ENCODE results near the gene U2AF1L4.

U2AF1L4 gene, protein sequence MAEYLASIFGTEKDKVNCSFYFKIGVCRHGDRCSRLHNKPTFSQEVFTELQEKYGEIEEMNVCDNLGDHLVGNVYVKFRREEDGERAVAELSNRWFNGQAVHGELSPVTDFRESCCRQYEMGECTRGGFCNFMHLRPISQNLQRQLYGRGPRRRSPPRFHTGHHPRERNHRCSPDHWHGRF

DNA sequence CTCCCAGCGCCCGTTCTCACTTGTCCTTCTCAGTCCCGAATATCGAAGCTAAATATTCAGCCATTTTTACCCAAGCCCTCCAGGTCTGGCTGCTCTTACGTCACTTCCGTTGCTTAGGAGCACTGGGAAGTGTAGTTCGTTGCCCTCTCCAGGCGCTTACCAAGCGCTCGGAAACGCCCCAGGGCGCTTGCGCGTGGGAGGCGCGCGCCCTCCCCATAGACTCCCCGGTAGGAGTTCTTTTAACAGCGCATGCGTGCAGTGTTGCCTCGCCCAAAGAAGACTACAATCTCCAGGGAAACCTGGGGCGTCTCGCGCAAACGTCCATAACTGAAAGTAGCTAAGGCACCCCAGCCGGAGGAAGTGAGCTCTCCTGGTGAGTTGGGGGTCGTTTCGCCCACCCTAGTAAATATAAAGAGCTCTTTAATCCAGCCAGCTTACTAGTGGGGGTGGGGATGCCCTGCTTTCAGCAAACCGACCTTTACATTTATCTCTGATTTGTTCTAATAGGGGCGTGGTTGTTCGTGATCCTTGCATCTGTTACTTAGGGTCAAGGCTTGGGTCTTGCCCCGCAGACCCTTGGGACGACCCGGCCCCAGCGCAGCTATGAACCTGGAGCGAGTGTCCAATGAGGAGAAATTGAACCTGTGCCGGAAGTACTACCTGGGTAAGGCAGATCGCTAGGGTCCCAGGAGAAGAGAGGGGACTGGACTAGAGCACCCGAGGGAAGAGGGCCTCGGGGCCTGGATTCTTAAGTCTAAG is at the start of gene U2AF1L4, which contains the start of gene PSENEN:
Gene U2AF1L4 (minus strand): TSS at position 91 of the 759 bp plus-strand sequence. CDS start 27 bp downstream, at position 64.
Gene PSENEN (plus strand): TSS at position 324 of the 759 bp plus-strand sequence. CDS start 280 bp downstream, at position 604.
- DNase-seq, result peak; percentile 98

DNA sequence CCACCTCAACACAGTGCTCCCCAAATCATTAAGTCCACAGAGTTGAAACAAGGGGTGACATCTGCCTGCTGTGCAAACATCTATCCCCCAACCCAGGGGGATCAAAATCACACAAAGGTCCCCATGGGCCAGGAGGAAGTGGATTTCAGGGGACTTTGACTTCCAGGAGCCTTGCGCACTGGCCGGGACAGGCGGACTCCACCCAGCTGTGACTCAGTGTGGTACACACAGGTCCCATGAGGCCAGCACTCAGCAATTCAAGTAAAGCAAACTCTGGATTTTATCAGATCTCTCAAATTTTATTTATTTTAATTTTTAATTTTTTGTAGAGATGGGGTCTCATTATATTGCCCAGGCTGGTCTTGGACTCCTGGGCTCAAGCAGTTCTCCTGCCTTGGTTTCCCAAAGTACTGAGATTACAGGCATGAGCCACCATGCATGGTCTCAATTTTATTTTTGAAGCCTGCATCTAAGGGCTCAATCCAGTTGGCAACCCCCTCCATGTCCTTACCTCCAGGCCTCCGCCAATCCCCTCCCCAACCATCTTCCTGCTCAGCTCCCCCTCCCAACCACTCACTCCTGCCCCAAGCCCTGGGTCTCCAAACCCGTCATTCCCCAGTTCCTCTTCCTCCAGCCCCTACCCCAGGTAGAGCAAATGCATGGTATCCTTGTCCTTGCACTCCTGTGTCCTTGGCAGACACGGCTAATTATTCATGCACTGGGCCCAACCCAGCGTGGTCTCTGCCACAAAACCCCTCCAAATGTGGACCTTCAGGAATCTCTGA is 48.4 kb upstream of the U2AF1L4 start:
- DNase-seq, result no peak

DNA sequence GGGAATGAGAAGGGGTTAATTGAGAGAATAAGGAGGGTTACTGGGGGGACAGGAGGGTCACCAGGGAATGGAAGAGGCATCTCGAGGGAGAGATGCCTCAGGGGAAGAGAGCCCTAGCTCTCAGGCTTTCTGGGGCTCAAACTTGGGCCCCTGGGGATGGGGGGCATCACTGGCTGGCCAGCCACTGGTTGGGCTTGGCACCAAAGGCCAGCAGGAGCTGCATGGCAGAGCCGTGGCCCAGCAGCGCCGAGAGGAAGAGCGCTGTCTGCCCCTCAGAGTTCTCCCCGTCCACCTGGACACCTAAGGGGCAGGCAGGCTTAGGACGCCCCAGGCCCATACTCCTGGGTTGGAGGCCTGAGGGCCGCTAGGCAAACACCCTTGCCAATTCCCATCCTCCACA is 47.7 kb upstream of the U2AF1L4 start:
- DNase-seq, result no peak

DNA sequence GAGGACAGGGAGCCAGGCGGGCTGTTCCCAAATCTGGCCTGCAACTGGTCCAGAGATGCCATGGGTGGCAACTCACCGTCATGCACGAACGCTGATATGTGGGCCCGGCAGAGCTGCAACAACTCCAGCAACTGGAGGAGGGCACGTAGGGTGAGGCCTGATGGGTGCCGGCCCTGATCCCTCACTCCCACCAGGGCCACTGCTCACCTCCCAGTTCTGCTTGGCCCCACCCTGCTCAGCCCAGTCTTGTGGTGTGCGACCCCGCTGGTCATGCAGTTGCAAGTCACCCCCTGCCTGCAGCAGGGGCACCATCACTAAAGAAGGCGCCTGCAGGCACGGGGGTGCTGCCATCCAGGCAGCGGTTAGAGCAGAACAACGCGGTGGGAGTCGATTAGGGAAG is 47.1 kb upstream of the U2AF1L4 start:
- no peak for DNase-seq

DNA sequence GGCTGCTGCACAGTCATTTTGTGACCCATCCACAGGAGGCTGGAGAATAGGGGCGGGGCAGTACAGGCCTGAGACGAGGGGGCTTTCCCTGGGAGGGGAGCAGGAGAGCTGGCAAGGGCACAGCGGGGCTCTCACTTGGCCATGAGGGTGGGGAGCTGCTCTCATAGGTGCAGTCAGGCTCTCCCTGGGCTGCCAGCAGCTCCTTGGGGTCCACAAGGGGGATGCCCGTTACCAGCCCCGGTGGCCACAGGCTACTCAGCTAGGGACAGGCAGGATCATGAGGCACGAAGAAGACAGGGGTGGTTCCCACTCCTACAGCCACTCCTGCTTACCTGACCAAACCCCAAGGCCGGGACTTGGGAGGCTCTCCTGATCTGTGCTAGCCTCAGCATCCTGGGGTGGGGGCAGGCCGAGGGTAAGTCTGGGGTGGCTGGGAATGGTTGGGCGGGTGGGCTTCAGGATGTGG is 46.6 kb upstream of the U2AF1L4 start:
- DNase-seq, result no peak

DNA sequence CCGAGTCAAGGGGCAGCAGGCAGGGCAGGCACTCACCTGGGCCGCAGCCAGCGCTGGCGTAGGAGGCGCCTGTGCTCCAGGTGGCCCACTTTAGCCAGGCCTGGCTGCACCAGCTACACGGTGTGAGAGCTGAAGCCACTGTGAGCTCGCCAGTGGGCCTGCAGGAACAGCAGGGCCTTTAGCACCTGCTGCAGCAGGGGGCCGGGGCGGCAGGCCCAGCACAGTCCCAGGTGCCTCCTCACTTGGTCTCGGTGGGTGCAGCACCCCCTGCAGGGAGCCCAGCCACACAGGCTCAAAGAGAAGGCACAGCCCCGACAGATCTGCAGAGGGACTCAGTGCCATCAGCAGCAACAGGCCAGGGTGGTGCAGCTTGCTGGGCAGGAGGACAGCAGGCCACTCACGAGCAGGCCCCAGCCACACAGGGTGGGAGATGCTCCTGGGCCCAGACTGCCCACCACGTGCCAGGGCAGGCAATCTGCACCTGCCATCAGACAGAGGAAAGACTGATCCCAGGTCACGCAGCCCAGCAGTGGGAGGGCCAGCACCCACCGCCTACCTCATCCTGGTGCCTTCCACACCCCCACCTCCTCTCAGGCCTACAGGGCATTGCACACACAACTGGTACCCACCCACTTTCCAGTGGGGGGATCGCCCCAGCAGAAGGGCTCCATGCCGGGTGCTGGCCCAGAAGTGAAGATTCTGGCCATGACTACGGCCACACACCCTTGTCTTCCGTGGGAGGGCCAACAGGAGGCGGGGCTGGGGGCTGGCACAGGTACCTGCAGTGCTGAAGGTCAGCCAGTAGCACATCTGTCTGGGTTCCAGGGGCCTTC is 46.0 kb upstream of the U2AF1L4 start:
- DNase-seq, result no peak

DNA sequence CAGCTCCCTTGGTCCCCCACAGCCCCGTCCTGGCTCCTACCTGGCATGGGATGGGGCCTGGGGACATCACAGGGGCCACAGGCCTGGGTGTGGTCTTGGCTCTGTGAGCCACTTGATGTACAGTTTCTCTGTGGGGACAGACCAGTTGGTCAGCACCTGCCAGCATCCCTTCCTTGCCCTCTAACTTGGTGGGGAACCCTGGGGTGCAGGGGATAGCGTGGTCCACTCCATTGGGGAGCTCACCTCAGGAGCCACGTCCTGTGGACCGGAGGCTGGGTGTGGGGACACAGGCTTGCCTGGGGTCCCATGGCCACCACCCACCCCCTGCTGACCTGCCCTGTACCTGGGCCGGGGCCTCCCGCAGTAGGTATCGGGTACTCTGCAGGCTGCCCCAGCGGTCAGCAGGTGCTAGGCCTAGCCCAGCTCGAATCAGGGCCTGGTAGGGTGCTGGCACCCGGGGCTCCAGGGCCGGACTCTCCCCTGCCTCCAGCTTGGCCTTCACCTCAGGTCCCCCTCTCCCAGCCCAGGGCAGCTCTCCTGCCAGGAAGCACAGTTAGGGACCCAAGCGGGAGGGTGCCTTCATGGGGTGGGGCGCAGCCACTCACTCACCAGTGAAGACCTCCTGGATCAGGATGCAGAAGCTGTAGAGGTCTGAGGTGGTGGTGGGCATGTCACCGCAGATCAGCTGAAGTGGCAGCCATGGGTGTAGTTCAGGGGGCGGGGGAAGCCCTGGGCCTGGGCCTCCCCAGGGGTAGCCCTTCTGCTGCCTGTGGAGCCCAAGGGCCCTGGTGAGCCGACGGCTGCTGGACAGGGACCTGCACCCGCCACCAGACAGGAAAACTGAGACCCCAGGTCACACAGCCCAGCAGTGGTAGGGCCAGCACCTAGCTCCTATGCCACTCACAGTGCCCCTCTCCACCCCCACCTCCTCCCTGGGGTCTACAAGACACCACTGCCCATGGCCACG is 45.0 kb upstream of the U2AF1L4 start:
- no peak for DNase-seq

DNA sequence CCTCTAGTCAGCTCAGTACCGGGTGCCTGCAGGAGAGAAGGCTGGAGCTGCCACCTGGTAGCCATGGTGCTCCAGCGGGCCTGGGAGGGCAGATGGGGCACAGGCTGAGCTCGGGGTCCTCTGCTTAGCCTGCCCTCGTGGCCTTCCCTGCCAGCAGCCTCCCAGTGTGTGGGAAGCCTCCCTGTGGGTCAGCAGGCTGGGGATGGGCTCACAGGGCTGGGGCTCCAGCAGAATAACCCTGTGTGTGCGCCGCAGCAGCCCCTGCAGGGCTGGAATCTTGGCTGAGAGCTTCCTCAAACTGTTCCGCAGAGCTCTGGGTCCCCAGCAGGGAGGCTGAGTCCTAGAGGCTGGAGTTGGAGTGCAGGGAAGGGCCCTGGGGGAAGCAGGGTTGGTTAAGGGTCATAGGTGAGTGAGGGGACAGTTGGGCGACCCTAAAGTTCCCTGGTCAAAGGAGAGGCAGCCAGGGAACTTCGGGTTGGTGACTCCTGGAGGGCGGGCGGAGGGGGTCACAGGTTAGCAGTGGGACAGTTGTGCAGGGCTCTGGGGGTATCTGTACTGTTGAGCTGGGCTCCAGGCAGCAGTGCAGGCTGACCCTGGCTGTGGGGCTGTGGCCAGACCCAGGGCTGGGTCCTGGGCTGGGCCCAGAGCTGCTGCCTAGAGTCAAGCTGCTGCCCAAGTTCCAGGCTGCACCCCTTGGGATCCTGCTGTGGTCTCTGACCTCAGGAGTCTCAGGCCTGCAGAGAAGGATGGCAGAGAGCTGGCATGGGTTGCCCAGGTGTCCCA is 44.2 kb upstream of the U2AF1L4 start:
- no peak for DNase-seq

DNA sequence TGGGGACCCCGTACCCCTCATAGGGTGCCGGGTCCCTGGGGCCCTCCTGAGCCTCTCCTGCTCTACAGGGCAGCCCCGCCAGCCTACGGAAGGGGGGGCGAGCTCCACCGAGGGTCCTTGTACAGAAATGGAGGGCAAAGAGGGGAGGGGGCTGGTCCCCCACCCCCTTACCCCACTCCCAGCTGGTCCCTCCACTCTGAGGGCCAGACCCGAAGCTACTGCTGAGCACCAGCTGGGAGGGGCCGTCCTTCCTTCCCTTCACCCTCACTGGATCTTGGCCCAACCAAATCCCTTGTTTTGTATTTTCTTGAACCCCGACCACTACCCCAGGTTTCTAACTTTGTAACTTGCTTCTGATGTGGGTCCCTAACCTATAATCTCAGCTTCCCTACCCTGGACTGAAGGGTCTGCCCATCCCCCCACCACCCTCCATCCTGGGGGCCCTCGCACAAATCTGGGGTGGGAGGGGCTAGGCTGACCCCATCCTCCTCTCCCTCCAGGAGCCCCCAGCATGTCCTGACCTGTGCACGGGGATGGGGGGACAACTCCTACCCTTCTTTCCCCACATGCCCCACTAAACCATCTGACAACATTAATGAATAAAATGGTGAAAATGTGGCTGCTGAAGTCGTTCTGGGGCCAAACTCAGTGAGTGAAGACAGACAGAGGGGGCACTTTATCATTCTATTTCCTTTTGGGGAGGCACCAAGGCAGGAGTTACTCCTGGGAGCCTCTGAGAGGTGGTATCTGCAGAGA is 43.2 kb upstream of the U2AF1L4 start:
- no peak for DNase-seq

DNA sequence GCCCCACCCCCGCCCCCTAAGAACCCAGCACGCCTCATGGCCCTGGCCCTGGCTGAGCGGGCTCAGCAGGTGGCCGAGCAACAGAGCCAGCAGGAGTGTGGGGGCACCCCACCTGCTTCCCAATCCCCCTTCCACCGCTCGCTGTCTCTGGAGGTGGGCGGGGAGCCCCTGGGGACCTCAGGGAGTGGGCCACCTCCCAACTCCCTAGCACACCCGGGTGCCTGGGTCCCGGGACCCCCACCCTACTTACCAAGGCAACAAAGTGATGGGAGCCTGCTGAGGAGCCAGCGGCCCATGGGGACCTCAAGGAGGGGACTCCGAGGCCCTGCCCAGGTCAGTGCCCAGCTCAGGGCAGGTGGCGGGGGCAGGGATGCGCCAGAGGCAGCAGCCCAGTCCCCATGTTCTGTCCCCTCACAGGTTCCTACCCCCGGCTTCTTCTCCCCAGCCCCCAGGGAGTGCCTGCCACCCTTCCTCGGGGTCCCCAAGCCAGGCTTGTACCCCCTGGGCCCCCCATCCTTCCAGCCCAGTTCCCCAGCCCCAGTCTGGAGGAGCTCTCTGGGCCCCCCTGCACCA is 42.1 kb upstream of the U2AF1L4 start:
- DNase-seq, result no peak

DNA sequence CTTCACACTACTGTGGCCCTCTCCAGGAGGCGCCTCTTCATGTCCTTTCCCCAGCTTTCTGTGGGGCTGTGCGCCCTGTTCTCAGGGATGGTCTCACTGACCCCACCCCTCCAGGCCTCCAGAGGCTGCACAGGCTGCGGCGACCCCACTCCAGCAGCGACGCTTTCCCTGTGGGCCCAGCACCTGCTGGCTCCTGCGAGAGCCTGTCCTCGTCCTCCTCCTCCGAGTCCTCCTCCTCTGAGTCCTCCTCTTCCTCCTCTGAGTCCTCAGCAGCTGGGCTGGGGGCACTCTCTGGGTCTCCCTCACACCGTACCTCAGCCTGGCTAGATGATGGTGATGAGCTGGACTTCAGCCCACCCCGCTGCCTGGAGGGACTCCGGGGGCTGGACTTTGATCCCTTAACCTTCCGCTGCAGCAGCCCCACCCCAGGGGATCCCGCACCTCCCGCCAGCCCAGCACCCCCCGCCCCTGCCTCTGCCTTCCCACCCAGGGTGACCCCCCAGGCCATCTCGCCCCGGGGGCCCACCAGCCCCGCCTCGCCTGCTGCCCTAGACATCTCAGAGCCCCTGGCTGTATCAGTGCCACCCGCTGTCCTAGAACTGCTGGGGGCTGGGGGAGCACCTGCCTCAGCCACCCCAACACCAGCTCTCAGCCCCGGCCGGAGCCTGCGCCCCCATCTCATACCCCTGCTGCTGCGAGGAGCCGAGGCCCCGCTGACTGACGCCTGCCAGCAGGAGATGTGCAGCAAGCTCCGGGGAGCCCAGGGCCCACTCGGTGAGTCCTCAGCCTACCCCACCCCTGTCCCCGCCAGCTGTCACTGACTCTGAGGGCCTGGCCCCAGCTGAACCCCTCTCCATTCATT is 41.3 kb upstream of the U2AF1L4 start:
- no peak for DNase-seq

DNA sequence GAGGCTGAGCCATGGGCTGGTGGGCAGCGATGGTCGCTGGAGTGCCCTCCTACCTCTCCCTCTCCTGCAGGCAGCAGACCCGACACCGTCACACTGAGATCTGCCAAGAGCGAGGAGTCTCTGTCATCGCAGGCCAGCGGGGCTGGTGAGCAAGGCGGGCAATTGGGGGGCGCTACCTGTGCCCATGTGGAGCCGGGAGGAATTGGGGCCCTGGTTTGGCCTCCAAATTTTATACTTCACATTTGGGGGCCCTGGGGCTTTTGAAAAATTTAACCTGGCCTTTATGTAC is 40.1 kb upstream of the U2AF1L4 start:
- no peak for DNase-seq

DNA sequence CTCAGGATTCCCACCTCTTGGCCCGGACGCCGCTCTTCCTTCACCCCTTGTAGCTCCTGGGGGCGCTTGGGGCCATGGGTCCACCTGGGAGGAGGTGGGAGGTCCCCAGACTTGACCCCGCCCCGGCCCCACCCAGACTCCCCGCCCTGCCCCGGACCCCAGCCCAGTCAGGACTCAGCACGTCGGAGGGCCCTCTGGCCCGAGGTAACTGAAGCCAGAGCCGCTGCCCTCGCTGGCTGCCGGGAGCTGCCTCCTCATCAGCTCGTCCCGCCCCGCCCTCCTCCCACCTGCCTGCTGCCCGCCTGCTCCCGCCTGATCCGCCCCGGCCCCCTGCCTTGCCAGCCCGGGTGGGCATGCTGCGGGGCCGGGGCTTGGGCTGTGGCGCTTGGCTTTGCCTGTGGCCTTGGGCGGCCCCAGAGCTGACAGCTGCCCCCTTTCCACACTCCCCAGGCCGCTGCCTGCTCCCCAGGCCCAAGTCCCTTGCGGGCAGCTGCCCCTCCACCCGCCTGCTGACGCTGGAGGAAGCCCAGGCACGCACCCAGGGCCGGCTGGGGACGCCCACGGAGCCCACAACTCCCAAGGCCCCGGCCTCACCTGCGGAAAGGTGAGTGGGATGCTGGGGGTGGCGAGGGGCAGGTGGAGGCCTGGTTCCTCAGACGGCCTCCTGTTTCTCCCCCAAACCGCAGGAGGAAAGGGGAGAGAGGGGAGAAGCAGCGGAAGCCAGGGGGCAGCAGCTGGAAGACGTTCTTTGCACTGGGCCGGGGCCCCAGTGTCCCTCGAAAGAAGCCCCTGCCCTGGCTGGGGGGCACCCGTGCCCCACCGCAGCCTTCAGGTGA is 39.5 kb upstream of the U2AF1L4 start:
- DNase-seq, result no peak

DNA sequence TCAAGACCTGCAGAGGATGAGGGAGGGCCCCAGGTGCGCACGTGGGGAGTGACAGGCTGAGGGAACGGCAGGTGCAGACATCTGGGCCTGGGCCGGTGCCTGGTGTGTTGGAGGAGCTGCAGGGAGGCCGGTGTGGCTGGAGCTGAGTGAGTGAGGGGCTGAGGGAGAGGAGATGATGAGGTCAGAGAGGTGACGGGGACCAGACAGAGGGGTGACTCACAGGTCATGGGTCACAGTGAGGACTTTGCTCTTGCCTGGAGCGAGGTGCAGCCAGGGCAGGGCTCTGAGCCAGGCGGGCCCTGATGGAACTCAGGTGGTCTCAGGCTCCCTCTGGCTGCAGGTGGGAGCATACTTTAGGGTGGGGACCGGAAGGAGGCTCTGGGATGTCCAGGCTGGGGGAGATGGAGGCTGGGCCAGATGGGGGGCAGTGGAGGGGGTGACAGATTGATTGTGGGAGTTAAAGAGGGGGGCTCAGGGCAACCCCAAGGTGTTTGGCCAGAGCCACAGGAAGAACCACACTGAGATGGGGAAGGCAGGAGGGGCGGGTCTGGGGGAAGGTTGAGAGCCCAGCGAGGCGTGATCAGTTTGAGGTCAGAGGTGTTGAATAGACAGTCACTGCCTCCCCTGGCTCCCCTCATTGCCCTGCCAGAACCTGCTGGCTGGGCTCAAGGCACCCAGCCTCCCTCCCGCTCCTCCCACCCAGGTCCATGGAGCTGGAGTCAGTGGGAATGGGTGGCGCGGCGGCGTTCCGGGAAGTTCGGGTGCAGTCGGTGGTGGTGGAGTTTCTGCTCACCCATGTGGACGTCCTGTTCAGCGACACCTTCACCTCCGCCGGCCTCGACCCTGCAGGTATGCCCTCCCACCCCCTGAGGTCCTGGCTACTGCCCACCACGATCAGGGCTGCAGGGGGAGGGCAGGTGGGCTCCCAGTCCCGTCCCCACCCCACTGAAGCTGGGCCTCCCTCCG is 38.5 kb upstream of the U2AF1L4 start:
- no peak for DNase-seq

DNA sequence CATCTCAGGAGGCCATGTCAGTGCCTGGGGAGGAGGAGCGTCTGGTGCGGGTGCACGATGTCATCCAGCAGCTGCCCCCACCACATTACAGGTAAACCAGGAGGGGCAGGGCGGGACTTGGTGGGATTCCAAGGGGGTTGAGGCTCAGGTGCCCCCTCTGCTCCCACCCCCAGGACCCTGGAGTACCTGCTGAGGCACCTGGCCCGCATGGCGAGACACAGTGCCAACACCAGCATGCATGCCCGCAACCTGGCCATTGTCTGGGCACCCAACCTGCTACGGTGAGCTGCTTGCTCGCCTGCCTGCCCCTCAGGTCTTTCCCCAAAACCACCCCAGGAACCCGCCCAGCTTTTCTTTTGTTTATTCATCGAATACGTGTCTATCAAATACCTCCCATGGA is 37.4 kb upstream of the U2AF1L4 start:
- DNase-seq, result no peak

DNA sequence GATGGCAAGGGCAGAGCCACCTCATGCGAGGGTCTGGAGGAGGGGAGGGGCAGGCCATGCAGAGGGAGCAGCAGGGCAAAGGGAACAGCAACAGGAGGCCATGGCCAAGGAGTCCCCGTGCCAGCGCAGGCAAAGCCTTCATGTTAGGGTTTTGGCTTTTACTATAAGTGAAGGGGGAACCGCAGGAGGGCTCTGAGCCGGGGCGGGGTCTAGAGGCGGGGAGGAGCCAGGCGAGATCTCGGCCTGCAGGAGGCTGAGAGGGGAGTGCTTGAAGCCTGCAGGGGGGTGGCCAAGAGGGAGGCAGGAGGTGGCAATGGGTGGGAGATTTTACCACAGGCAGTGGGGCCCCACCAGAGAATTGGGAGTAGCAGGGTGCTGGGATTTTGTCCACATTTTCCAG is 36.4 kb upstream of the U2AF1L4 start:
- no peak for DNase-seq

DNA sequence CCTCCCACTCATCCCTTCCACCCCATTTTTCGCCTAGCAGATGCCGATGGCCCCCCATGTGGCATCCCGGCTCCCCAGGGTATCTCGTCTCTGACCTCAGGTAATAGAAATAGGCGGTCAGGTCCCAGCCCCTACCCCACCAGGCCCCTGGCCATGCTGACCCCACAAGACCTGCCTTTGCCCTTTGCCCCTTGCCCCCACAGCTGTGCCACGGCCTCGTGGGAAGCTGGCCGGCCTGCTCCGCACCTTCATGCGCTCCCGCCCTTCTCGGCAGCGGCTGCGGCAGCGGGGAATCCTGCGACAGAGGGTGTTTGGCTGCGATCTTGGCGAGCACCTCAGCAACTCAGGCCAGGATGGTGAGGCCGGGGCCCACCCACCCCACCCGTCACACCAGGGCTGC is 35.5 kb upstream of the U2AF1L4 start:
- no peak for DNase-seq

All from kidney glomerular epithelial cell (primary cell).